HG03139 (cell line): ENCODE measurements around the gene DTNB.
"Not testable (repeated sequence)": the region's sequence is repeated elsewhere in the genome, so short reads cannot be mapped to it uniquely, and the experiment has no call there.

Experiments used
- ATAC-seq: cut with Tn5 transposase; IDR thresholded peaks from one replicate; pipeline ENCODE4 v1.9.1; 2021; ENCODE audit not compliant: unreplicated experiment

DTNB gene

GRCh38 chr2:25633801-25634200 is 39.6 kb downstream of the DTNB start:
- ATAC-seq, result not testable (repeated sequence)

GRCh38 chr2:25632396-25632795 is 41.0 kb downstream of the DTNB start:
- ATAC-seq, result no peak

- no peak for ATAC-seq
These were observed 48.7 kb downstream of the DTNB start for GRCh38 chr2:25624635-25625034.

GRCh38 chr2:25623361-25623760 is 50.0 kb downstream of the DTNB start:
- no peak for ATAC-seq

GRCh38 chr2:25620711-25621110 is 52.7 kb downstream of the DTNB start:
- ATAC-seq, result no peak

- ATAC-seq, result no peak
These were observed 53.3 kb downstream of the DTNB start for GRCh38 chr2:25620077-25620476.

GRCh38 chr2:25619185-25619584 is 54.2 kb downstream of the DTNB start:
- ATAC-seq, result no peak

- ATAC-seq, result no peak
These were observed 54.7 kb downstream of the DTNB start for GRCh38 chr2:25618676-25619075.

- no peak for ATAC-seq
These were observed 55.3 kb downstream of the DTNB start for GRCh38 chr2:25617948-25618646.

- no peak for ATAC-seq
These were observed 57.5 kb downstream of the DTNB start for GRCh38 chr2:25615920-25616319.

- ATAC-seq, result no peak
These were observed 58.0 kb downstream of the DTNB start for GRCh38 chr2:25615386-25615785.

- no peak for ATAC-seq
These were observed 58.7 kb downstream of the DTNB start for GRCh38 chr2:25614711-25615110.

- no peak for ATAC-seq
These were observed 64.7 kb downstream of the DTNB start for GRCh38 chr2:25608718-25609117.

- no peak for ATAC-seq
These were observed 66.5 kb downstream of the DTNB start for GRCh38 chr2:25606892-25607291.

- ATAC-seq, result no peak
These were observed 71.0 kb downstream of the DTNB start for GRCh38 chr2:25602333-25602723.

- ATAC-seq, result not testable (repeated sequence)
These were observed 71.6 kb downstream of the DTNB start for GRCh38 chr2:25601711-25602332.

GRCh38 chr2:25598911-25599310 is 74.5 kb downstream of the DTNB start:
- ATAC-seq, result no peak

- no peak for ATAC-seq
These were observed 75.0 kb downstream of the DTNB start for GRCh38 chr2:25598332-25598731.

GRCh38 chr2:25597881-25598280 is 75.5 kb downstream of the DTNB start:
- ATAC-seq, result no peak

- no peak for ATAC-seq
These were observed 76.7 kb downstream of the DTNB start for GRCh38 chr2:25596516-25597244.

- ATAC-seq, result no peak
These were observed 78.0 kb downstream of the DTNB start for GRCh38 chr2:25595393-25595792.

GRCh38 chr2:25594991-25595390 is 78.4 kb downstream of the DTNB start:
- ATAC-seq, result no peak
